Gastroesophageal sphincter (tissue), 4 donors: ENCODE data around the gene EFHD2. TPM values are rescaled to one million over a fixed set of nuclear protein-coding genes. Genes with fewer than 3 reads are reported as not detected.
"Not testable (repeated sequence)": the region's sequence is repeated elsewhere in the genome, so short reads cannot be mapped to it uniquely, and the experiment has no call there.

Experiments used
- ATAC-seq: fragments of 150-250 bp; one replicate; pipeline ENCODE4 v1.9.1; 2016; ENCODE audit warnings: mild to moderate bottlenecking, moderate library complexity
- H3K27ac ChIP-seq, 4 donors: fragments of 200-600 bp; sonication (generic) in 3 of 4; 1 replicate in 3 of 4; 2 replicates in 1 of 4; pipeline ENCODE4 v1.5.1; 2016 to 2019
- H3K27me3 ChIP-seq: fragments of 200-600 bp; sonication (generic); one replicate; pipeline ENCODE4 v1.5.1; 2019
- H3K36me3 ChIP-seq, 2 donors: fragments of 200-600 bp; sonication (generic); one replicate each; pipeline ENCODE4 v1.5.1; 2019; ENCODE audit warnings: control low read depth in 1 of 2
- H3K4me1 ChIP-seq, 3 donors: fragments of 200-600 bp; sonication (generic); 1 replicate in 2 of 3; 2 replicates in 1 of 3; pipeline ENCODE4 v1.5.1; 2016 to 2019; ENCODE audit warnings: control low read depth in 2 of 3
- H3K4me3 ChIP-seq, 2 donors: fragments of 200-600 bp; sonication (generic); one replicate each; pipeline ENCODE4 v1.5.1; 2019; ENCODE audit warnings: mild to moderate bottlenecking in 1 of 2, moderate library complexity in 1 of 2
- H3K9me3 ChIP-seq, 3 donors: fragments of 200-600 bp; sonication (generic); one replicate each; pipeline ENCODE4 v1.5.1; 2017 to 2019; ENCODE audit warnings: control low read depth in 2 of 3
- CTCF ChIP-seq, 4 experiments: fragments of 200-600 bp in 2 of 4; fragments of 450-650 bp in 2 of 4; sonication (generic) in 1 of 4; IDR thresholded peaks; one replicate each; pipeline ENCODE4 v1.5.1; 2017 to 2019; ENCODE audit warnings: antibody characterized with exemption in 4 of 4, mild to moderate bottlenecking in 2 of 4, moderate library complexity in 2 of 4
- EP300 ChIP-seq: sonication (generic); formaldehyde crosslinking; IDR thresholded peaks from one replicate; pipeline ENCODE4 v1.6.1; 2017; ENCODE audit warnings: antibody characterized with exemption, mild to moderate bottlenecking
- POLR2A ChIP-seq, 2 donors: fragments of 450-650 bp; IDR thresholded peaks; one replicate each; pipeline ENCODE4 v1.6.1; 2017; ENCODE audit warnings: antibody characterized with exemption in 2 of 2, mild to moderate bottlenecking in 2 of 2, moderate library complexity in 1 of 2
- POLR2AphosphoS5 ChIP-seq: sonication (generic); formaldehyde crosslinking; IDR thresholded peaks from one replicate; pipeline ENCODE4 v1.6.1; 2017; ENCODE audit warnings: antibody characterized with exemption
- WGBS, 2 donors: methylation state at CpG; one replicate each; pipeline ENCODE4 v1.1.5; 2018; ENCODE audit warnings: low coverage in 1 of 2; 5-methylcytosine and 5-hydroxymethylcytosine counted together
- total RNA-seq, 4 donors: library from RNA; depleted of rRNA; stranded (reverse); fragments of >200 nt; gene quantifications; one replicate each; pipeline ENCODE4 v1.1.0, GENCODE V29; 2016

The EFHD2 gene
- total RNA-seq, 4 donors from 2014 or later = 26.3 to 60.7 (median 53.7) TPM

- no peak for ATAC-seq
Observed at GRCh38 chr1:15388201-15388880, 21.3 kb upstream of the EFHD2 start.

GRCh38 chr1:15389828-15390227, 19.9 kb upstream of the EFHD2 start:
- H3K4me1 ChIP-seq, H3K9me3 ChIP-seq, H3K27ac ChIP-seq, H3K4me3 ChIP-seq, H3K36me3 ChIP-seq, H3K27me3 ChIP-seq, ATAC-seq: not testable (repeated sequence)
- WGBS, 2 donors = 97% methylated on average over 7 of the region's 8 CpGs; no CpG with 5 or more reads in 1 of the 2 donors

More at GRCh38 chr1:15388201-15388880, 21.3 kb upstream of the EFHD2 start:
- H3K4me1 ChIP-seq = peaks cover 0 to 12% (median 0%) of the 10 kb centered on the region in 3 donors
- no peak for TF ChIP-seq POLR2AphosphoS5
- 83 to 92% methylated on average over 7 to 8 of the region's 15 CpGs for WGBS, 2 donors
- no peaks in the 10 kb centered on the region for H3K27me3 ChIP-seq
- no peak overlapping the region for H3K27ac ChIP-seq
- H3K36me3 ChIP-seq = no peaks in the 10 kb centered on the region
- H3K9me3 ChIP-seq = no peaks in the 10 kb centered on the region
- H3K4me3 ChIP-seq = no peak overlapping the region

GRCh38 chr1:15390667-15391066, 19.0 kb upstream of the EFHD2 start:
- H3K4me1 ChIP-seq = peaks cover 0 to 8% (median 0%) of the 10 kb centered on the region in 3 donors
- no peaks in the 10 kb centered on the region for H3K27me3 ChIP-seq
- no peaks in the 10 kb centered on the region for H3K9me3 ChIP-seq
- H3K4me3 ChIP-seq = no peak overlapping the region
- no peak overlapping the region for H3K27ac ChIP-seq
- no peak for ATAC-seq
- WGBS, 2 donors = 80 to 90% methylated on average over 2 of the region's 8 CpGs
- H3K36me3 ChIP-seq = no peaks in the 10 kb centered on the region
- TF ChIP-seq EP300 (no peak), POLR2A (IDR thresholded peaks at IDR 0.05) (no peak), CTCF (IDR thresholded peaks at IDR 0.05) (no peak), POLR2AphosphoS5 (no peak)

GRCh38 chr1:15391366-15391765, 18.3 kb upstream of the EFHD2 start:
- Histone ChIP-seq H3K9me3 (no peaks in the 10 kb centered on the region), H3K27me3 (no peaks in the 10 kb centered on the region), H3K4me3 (no peak overlapping the region), H3K36me3 (no peaks in the 10 kb centered on the region), H3K4me1 (peaks cover 0 to 2% (median 0%) of the 10 kb centered on the region in 3 donors), H3K27ac (no peak overlapping the region)
- TF ChIP-seq CTCF (IDR thresholded peaks at IDR 0.05) (no peak), POLR2AphosphoS5 (no peak), EP300 (no peak), POLR2A (IDR thresholded peaks at IDR 0.05) (no peak)
- no peak for ATAC-seq
- WGBS, 2 donors = 88 to 91% methylated on average over 3 to 4 of the region's 4 CpGs

- Histone ChIP-seq H3K4me3 (no peak overlapping the region), H3K4me1 (no peaks in the 10 kb centered on the region), H3K9me3 (no peaks in the 10 kb centered on the region), H3K27ac (no peak overlapping the region), H3K36me3 (no peaks in the 10 kb centered on the region), H3K27me3 (no peaks in the 10 kb centered on the region)
- WGBS, 2 donors = 88 to 100% methylated on average over 2 to 8 of the region's 9 CpGs
- TF ChIP-seq POLR2AphosphoS5 = no peak
- TF ChIP-seq POLR2A (IDR thresholded peaks at IDR 0.05) = no peak
- no peak for TF ChIP-seq CTCF (IDR thresholded peaks at IDR 0.05)
- TF ChIP-seq EP300 = no peak
- ATAC-seq = no peak
Observed at GRCh38 chr1:15393475-15394257, 16.0 kb upstream of the EFHD2 start.

GRCh38 chr1:15394258-15394690, 15.4 kb upstream of the EFHD2 start:
- no peaks in the 10 kb centered on the region for H3K4me1 ChIP-seq
- TF ChIP-seq EP300 (no peak), CTCF (IDR thresholded peaks at IDR 0.05) (no peak), POLR2AphosphoS5 (no peak), POLR2A (IDR thresholded peaks at IDR 0.05) (no peak)
- no peak overlapping the region for H3K4me3 ChIP-seq
- H3K9me3 ChIP-seq = no peaks in the 10 kb centered on the region
- WGBS, 2 donors = 60 to 67% methylated on average over 2 to 3 of the region's 3 CpGs
- ATAC-seq = no peak
- no peaks in the 10 kb centered on the region for H3K27me3 ChIP-seq
- H3K36me3 ChIP-seq = no peaks in the 10 kb centered on the region
- H3K27ac ChIP-seq = no peak overlapping the region
